Neural progenitor cell (in vitro differentiated cells): ENCODE results near the gene LRRC46. TPM values are rescaled to one million over a fixed set of nuclear protein-coding genes. Genes with fewer than 3 reads are reported as not detected.

Experiments used
- DNase-seq: peaks from one replicate; pipeline ENCODE4 v3.0.0-alpha.2; 2016; ENCODE audit warnings: low spot score
- H2AFZ ChIP-seq: fragments of 200-600 bp; sonication (generic); replicated peaks from 2 replicates; pipeline ENCODE4 v1.6.1; 2016; ENCODE audit warnings: antibody characterized with exemption
- H3F3A ChIP-seq: fragments of 200-600 bp; sonication (generic); 2 replicates; pipeline ENCODE4 v1.6.1; 2016; ENCODE audit warnings: antibody characterized with exemption, low read depth
- H3K27ac ChIP-seq: fragments of 200-600 bp; sonication (generic); 2 replicates; pipeline ENCODE4 v1.5.1; 2016; ENCODE audit warnings: mild to moderate bottlenecking
- H3K27me3 ChIP-seq: fragments of 200-600 bp; sonication (generic); 2 replicates; pipeline ENCODE4 v1.6.1; 2016; ENCODE audit warnings: mild to moderate bottlenecking, moderate library complexity
- H3K36me3 ChIP-seq: fragments of 200-600 bp; sonication (generic); 2 replicates; pipeline ENCODE4 v1.5.1; 2016
- H3K4me1 ChIP-seq: fragments of 200-600 bp; sonication (generic); 2 replicates; pipeline ENCODE4 v1.6.1; 2016; ENCODE audit warnings: mixed run types
- H3K4me2 ChIP-seq: fragments of 200-600 bp; sonication (generic); 2 replicates; pipeline ENCODE4 v1.6.1; 2016
- H3K4me3 ChIP-seq: fragments of 200-600 bp; sonication (generic); 2 replicates; pipeline ENCODE4 v1.5.1; 2016
- H3K79me2 ChIP-seq: fragments of 200-600 bp; sonication (generic); 2 replicates; pipeline ENCODE4 v1.6.1; 2016; ENCODE audit warnings: low read depth
- H3K9ac ChIP-seq: fragments of 200-600 bp; sonication (generic); 2 replicates; pipeline ENCODE4 v1.6.1; 2016
- H3K9me3 ChIP-seq: fragments of 200-600 bp; sonication (generic); 2 replicates; pipeline ENCODE4 v1.5.1; 2016; ENCODE audit warnings: low read depth
- H4K20me1 ChIP-seq: fragments of 200-600 bp; sonication (generic); 2 replicates; pipeline ENCODE4 v1.6.1; 2016; ENCODE audit warnings: low read depth
- H3K27ac Mint-ChIP-seq: 3 replicates; pipeline ENCODE4 v1.8.0; 2021; ENCODE audit warnings: mixed read lengths
- H3K27me3 Mint-ChIP-seq: 2 replicates; pipeline ENCODE4 v1.8.0; 2022; ENCODE audit warnings: low read depth, mild to moderate bottlenecking, inconsistent platforms, moderate library complexity, mixed read lengths; ENCODE audit not compliant: insufficient read depth
- H3K36me3 Mint-ChIP-seq: 3 replicates; pipeline ENCODE4 v1.8.0; 2021; ENCODE audit warnings: mixed read lengths
- H3K4me1 Mint-ChIP-seq: 3 replicates; pipeline ENCODE4 v1.8.0; 2021; ENCODE audit warnings: mixed read lengths
- H3K4me3 Mint-ChIP-seq: 3 replicates; pipeline ENCODE4 v1.8.0; 2021; ENCODE audit warnings: mild to moderate bottlenecking, moderate library complexity, mixed read lengths
- H3K9me3 Mint-ChIP-seq: 3 replicates; pipeline ENCODE4 v1.8.0; 2020; ENCODE audit warnings: mixed read lengths
- EZH2 ChIP-seq: fragments of 200-600 bp; sonication (generic); IDR thresholded peaks from 2 replicates; pipeline ENCODE4 v1.6.1; 2017; ENCODE audit warnings: antibody characterized with exemption, mild to moderate bottlenecking, moderate library complexity
- EZH2phosphoT487 ChIP-seq: fragments of 200-600 bp; sonication (generic); IDR thresholded peaks from 2 replicates; pipeline ENCODE4 v1.6.1; 2017; ENCODE audit warnings: antibody characterized with exemption
- total RNA-seq: library from RNA; depleted of rRNA; stranded (reverse); fragments of >200 nt; gene quantifications from 2 replicates; pipeline ENCODE4 v1.2.3, GENCODE V29; 2015; ENCODE audit warnings: low replicate concordance
- TF ChIP-seq, protein P1 (sequence below): fragments of 200-600 bp; sonication (generic); IDR thresholded peaks from 2 replicates; pipeline ENCODE4 v1.5.1; 2017; ENCODE audit warnings: antibody characterized with exemption, mild to moderate bottlenecking

LRRC46 gene
- total RNA-seq, 1 donor from 2014 or later = 0.06 TPM

DNA sequence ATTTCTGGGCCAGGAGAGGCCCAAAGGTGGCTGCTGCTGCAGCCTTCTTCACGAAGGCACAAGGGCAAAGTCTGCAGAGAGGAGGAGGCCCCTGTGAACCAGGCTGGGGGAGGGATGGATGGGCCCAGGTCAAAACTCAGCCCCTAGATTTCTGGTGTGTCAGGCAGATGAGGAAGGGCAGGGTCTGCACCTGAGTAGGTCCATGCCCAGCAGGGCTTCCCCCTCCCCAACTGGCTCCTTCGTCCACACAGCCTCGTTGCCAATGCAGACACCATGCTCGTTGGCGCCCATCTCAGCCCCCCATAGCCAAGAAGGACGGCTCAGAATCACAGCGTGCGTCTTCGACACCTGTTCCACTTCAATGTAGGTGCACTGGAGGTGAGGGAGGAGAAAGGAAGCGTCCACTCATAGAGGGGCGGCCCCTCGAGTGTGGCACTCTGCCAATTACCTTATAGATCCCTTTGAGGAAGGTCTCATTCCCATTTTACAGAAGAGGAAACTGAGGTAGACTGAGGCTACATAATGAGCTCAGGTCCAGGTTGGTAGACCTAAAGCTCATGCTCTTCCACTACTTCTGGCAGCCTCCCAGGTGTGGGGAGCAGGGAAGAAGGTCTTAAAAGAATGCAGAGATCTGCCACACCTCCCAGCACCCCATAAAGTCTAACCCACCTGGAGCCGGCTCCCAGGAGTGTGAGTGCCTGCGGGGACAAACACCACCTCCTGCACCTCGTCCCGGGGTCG lies 8.7 kb downstream of the LRRC46 start:
- no peak for DNase-seq
- Mint-ChIP-seq H3K27me3 (peaks cover 16% of the 10 kb centered on the region), H3K4me3 (peak overlapping the region; percentile 93), H3K36me3 (peaks cover 4% of the 10 kb centered on the region), H3K4me1 (peaks cover 28% of the 10 kb centered on the region), H3K27ac (no peak overlapping the region), H3K9me3 (no peaks in the 10 kb centered on the region)
- Histone ChIP-seq H3K79me2 (peaks cover 7% of the 10 kb centered on the region), H3K4me1 (peaks cover 10% of the 10 kb centered on the region), H3K9ac (peak overlapping the region; percentile 45), H3F3A (no peaks in the 10 kb centered on the region), H4K20me1 (no peaks in the 10 kb centered on the region), H3K4me2 (peak overlapping the region; percentile 86), H3K36me3 (no peaks in the 10 kb centered on the region), H3K27ac (no peak overlapping the region), H2AFZ (peak overlapping the region; percentile 96), H3K27me3 (peaks cover 12% of the 10 kb centered on the region), H3K4me3 (peak overlapping the region; percentile 70), H3K9me3 (no peaks in the 10 kb centered on the region)
- TF ChIP-seq, protein P1, sequence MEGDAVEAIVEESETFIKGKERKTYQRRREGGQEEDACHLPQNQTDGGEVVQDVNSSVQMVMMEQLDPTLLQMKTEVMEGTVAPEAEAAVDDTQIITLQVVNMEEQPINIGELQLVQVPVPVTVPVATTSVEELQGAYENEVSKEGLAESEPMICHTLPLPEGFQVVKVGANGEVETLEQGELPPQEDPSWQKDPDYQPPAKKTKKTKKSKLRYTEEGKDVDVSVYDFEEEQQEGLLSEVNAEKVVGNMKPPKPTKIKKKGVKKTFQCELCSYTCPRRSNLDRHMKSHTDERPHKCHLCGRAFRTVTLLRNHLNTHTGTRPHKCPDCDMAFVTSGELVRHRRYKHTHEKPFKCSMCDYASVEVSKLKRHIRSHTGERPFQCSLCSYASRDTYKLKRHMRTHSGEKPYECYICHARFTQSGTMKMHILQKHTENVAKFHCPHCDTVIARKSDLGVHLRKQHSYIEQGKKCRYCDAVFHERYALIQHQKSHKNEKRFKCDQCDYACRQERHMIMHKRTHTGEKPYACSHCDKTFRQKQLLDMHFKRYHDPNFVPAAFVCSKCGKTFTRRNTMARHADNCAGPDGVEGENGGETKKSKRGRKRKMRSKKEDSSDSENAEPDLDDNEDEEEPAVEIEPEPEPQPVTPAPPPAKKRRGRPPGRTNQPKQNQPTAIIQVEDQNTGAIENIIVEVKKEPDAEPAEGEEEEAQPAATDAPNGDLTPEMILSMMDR = no peak
- TF ChIP-seq EZH2 (no peak), EZH2phosphoT487 (no peak)

DNA sequence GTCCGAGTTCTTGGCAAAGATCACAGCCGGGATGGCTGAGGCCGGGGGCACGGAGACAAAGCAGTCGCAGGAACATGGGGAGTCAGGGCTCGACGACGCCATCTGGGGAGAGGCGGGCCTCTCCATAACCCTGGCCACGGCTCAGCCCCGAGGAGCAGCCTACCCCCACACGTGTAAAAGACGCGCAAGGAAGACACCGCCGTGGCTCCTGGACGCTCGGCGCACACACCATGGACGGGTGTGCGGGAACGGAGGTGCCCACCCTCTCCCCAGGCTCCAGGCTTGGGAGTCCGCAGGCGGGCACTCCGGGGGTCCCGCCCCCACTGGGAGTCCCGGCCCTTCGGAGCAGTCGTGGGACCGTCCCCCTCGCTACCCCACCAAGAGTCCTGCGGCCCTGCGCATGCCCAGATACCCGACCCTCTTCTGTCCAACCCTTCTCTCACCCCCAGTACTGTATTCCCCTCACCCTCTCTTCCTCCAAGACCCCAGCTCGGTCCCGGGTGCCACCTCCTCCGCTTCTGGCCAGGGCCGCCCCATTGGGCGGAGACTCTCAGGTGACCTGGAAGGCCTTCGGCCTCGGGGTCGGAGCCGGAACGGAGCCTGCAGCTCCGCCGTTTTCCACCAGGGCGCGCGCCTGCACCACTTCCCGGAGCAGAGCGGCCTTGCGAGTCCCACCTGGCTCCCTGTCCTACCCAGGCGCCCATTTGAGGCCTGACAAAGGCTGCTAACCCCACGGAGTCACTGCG lies 9.4 kb downstream of the LRRC46 start, which contains the start of gene SCRN2:
Gene SCRN2, minus strand, starts transcription at position 532 of the 746 bp plus-strand sequence. Its CDS starts 430 bp downstream, at position 102.
- H3K4me1 Mint-ChIP-seq = peaks cover 28% of the 10 kb centered on the region
- TF ChIP-seq EZH2phosphoT487 (no peak), EZH2 (no peak)
- TF ChIP-seq, protein P1 = peak; percentile 88
- Histone ChIP-seq H3K4me3 (peak within 1 kb of the TSS; percentile 70), H3K9me3 (no peaks in the 10 kb centered on the region), H4K20me1 (no peaks in the 10 kb centered on the region), H2AFZ (peak within 1 kb of the TSS; percentile 96), H3K79me2 (peaks cover 7% of the 10 kb centered on the region), H3F3A (no peaks in the 10 kb centered on the region), H3K4me2 (peak within 1 kb of the TSS; percentile 86), H3K36me3 (no peaks in the 10 kb centered on the region), H3K27me3 (peaks cover 20% of the 10 kb centered on the region), H3K9ac (peak within 1 kb of the TSS; percentile 45), H3K4me1 (peaks cover 10% of the 10 kb centered on the region), H3K27ac (no peak within 1 kb of the TSS)
- H3K9me3 Mint-ChIP-seq = no peaks in the 10 kb centered on the region
- H3K36me3 Mint-ChIP-seq = no peaks in the 10 kb centered on the region
- no peak within 1 kb of the TSS for H3K27ac Mint-ChIP-seq
- H3K4me3 Mint-ChIP-seq = peak within 1 kb of the TSS; percentile 93
- peaks cover 20% of the 10 kb centered on the region for H3K27me3 Mint-ChIP-seq
- peak; percentile 95 for DNase-seq

DNA sequence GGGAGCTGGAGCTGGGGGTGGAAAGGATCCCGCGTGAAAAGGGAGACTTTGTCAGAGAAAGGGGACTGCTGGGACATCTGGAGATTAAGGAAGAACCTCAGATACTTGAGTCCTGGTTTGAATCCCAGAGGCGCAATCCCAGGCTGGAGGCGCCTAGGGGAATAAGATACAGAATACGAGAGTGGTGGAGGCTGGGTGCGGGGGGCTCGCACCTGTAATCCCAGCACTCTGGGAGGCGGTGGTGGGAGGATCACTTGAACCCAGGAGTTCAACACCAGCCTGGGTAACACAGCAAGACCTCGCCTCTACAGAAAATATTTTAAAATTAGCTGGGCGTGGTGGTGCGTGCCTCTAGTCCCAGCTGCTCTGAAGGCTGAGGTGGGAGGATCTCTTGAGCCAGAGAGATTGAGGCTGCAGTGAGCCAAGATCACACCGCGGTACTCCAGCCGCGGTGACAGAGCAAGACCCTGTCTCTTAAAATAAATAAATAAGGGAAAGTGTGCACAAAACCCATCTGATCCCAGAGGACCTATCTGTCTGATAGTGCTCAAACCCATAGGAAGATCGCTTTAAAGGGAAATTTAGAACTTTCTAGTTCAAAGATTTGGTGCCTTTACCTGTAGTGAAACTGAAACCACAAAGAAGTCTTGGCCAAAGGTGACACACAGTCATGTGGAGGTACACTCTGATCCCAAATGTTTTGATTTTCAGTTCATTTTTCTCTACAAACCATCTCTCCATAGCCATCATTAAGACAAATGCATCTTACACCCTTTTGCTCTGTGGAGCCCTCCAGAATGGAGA lies 10.2 kb downstream of the LRRC46 start:
- no peaks in the 10 kb centered on the region for H3F3A ChIP-seq
- TF ChIP-seq EZH2 = no peak
- TF ChIP-seq EZH2phosphoT487 = no peak
- TF ChIP-seq, protein P1 = no peak
- H3K9me3 ChIP-seq = no peaks in the 10 kb centered on the region
- H3K27ac Mint-ChIP-seq = no peak overlapping the region
- H2AFZ ChIP-seq = peak overlapping the region; percentile 23
- peaks cover 27% of the 10 kb centered on the region for H3K27me3 Mint-ChIP-seq
- H3K4me1 ChIP-seq = peaks cover 10% of the 10 kb centered on the region
- H4K20me1 ChIP-seq = no peaks in the 10 kb centered on the region
- no peak for DNase-seq
- peaks cover 28% of the 10 kb centered on the region for H3K4me1 Mint-ChIP-seq
- H3K9me3 Mint-ChIP-seq = no peaks in the 10 kb centered on the region
- no peak overlapping the region for H3K4me3 ChIP-seq
- H3K36me3 ChIP-seq = no peaks in the 10 kb centered on the region
- peaks cover 27% of the 10 kb centered on the region for H3K27me3 ChIP-seq
- no peak overlapping the region for H3K9ac ChIP-seq
- H3K4me2 ChIP-seq = no peak overlapping the region
- no peak overlapping the region for H3K27ac ChIP-seq
- peak overlapping the region; percentile 93 for H3K4me3 Mint-ChIP-seq
- H3K36me3 Mint-ChIP-seq = no peaks in the 10 kb centered on the region
- H3K79me2 ChIP-seq = peaks cover 7% of the 10 kb centered on the region
